ENCODE results near the gene FAM221B.
A peak's percentile ranks its signal among the peaks of the same experiment; 100 is the strongest.

The FAM221B gene

GRCh38 chr9:35816708-35817107 lies 11.8 kb downstream of the FAM221B start:
- no peak for DNase-seq (ENCODE audit: low read depth)
- no peak overlapping the region for H3K4me3 ChIP-seq (ENCODE audit: low read length)
- TF ChIP-seq CTCF (conservative IDR thresholded peaks at IDR 0.05; ENCODE audit: low read length): 0 out of 2 replicates have a peak, but pooled peaks have one; percentile 4

GRCh38 chr9:35814841-35815543 lies 13.5 kb downstream of the FAM221B start, which contains the start of gene HINT2:
Gene HINT2 (minus strand): TSS chr9:35815042. CDS start chr9:35814979, 63 bp downstream.
- peak within 1 kb of the TSS; percentile 85 for H3K4me3 ChIP-seq (ENCODE audit: low read length)
- DNase-seq (ENCODE audit: low read depth): peak; percentile 99
- no peak for TF ChIP-seq CTCF (conservative IDR thresholded peaks at IDR 0.05; ENCODE audit: low read length)

- TF ChIP-seq CTCF (conservative IDR thresholded peaks at IDR 0.05; ENCODE audit: low read length): peak; percentile 47
- peak; percentile 67 for DNase-seq (ENCODE audit: low read depth)
- peak overlapping the region; percentile 85 for H3K4me3 ChIP-seq (ENCODE audit: low read length)
Observed at GRCh38 chr9:35814106-35814840, 14.3 kb downstream of the FAM221B start.

- TF ChIP-seq CTCF (conservative IDR thresholded peaks at IDR 0.05; ENCODE audit: low read length): peak; percentile 45
- DNase-seq (ENCODE audit: low read depth): peak; percentile 32
- H3K4me3 ChIP-seq (ENCODE audit: low read length): no peak overlapping the region
Observed at GRCh38 chr9:35813434-35814105, 15.0 kb downstream of the FAM221B start.

GRCh38 chr9:35812025-35812602 lies 16.4 kb downstream of the FAM221B start, which contains the start of gene SPAG8:
Gene SPAG8 (minus strand): TSS chr9:35812262. CDS start chr9:35812147, 115 bp downstream.
- no peak; the same call in 1 of the 2 replicates for TF ChIP-seq CTCF (conservative IDR thresholded peaks at IDR 0.05; ENCODE audit: low read length)
- DNase-seq (ENCODE audit: low read depth): peak; percentile 97
- peak within 1 kb of the TSS; percentile 72 for H3K4me3 ChIP-seq (ENCODE audit: low read length)

- no peak for DNase-seq (ENCODE audit: low read depth)
- no peak for TF ChIP-seq CTCF (conservative IDR thresholded peaks at IDR 0.05; ENCODE audit: low read length)
- H3K4me3 ChIP-seq (ENCODE audit: low read length): peak overlapping the region; percentile 72
Observed at GRCh38 chr9:35811381-35812024, 17.0 kb downstream of the FAM221B start.

Measured in AG10803 (cell line).